ENCODE results near the gene MTARC1. TPM values are rescaled to one million over a fixed set of nuclear protein-coding genes. Genes with fewer than 3 reads are reported as not detected.
A peak's percentile ranks its signal among the peaks of the same experiment; 100 is the strongest.

The MTARC1 gene
- polyA plus RNA-seq, 1 donor, result 35.7 TPM

DNA sequence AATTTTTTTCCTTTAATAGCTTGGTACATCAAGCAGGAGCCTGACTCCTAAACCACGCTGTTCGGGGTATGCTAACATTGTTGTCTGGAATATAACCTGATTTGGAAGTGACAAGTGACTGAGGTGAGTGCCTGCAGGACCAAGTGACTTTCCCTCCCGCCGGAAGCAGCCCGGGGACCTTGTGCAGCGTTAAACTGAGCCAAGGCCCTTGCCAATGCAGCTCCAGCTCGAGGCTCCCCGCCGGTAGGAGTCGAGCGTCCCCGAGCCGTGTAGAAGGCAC, 716 bp upstream of the MTARC1 start:
- Histone ChIP-seq H3K9me3 (ENCODE audit: control insufficient read depth, low read depth, low read length) (no peaks in the 10 kb centered on the region), H3K4me1 (ENCODE audit: control insufficient read depth, insufficient read depth, low read length) (peaks cover 16% of the 10 kb centered on the region), H3K27ac (ENCODE audit: low read length) (peak overlapping the region; percentile 49), H3K4me3 (ENCODE audit: low read length) (peak overlapping the region; percentile 60), H3K27me3 (ENCODE audit: control insufficient read depth, insufficient read depth, low read length) (no peaks in the 10 kb centered on the region), H3K36me3 (ENCODE audit: control insufficient read depth, insufficient read depth, low read length) (peaks cover 20% of the 10 kb centered on the region)
- DNase-seq, result no peak
- no CpG with 5 or more reads among the region's 13 CpGs for WGBS (ENCODE audit: insufficient coverage, low lambda C conversion rate)

DNA sequence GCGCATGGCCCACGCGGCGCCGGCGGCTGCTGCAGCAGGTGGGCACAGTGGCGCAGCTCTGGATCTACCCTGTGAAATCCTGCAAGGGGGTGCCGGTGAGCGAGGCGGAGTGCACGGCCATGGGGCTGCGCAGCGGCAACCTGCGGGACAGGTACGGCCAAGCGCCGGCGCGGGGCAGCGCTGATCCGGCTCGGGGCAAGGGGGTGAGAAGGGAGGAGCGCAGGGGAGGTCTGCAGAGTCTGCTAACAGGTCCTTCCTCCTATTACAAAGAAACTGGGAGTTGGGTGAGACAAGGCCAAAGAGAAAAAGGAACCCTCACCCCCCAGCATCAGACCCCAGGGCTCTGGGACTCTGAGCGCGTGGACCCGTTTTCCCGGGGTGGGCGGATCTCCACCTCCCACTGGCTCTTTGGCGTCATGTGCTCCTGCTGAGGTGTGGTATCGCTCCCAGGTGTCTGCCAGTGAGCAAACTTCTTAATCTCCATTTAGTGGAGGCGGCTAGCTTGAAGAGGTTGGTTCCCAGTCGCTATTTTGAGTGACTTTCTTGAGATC, 431 bp downstream of the MTARC1 start:
- peak; percentile 66 to 84 for DNase-seq
- peak overlapping the region; percentile 86 for H3K27ac ChIP-seq (ENCODE audit: low read length)
- no peaks in the 10 kb centered on the region for H3K9me3 ChIP-seq (ENCODE audit: control insufficient read depth, low read depth, low read length)
- WGBS (ENCODE audit: insufficient coverage, low lambda C conversion rate), result no CpG with 5 or more reads among the region's 32 CpGs
- peaks cover 13% of the 10 kb centered on the region for H3K36me3 ChIP-seq (ENCODE audit: control insufficient read depth, insufficient read depth, low read length)
- no peaks in the 10 kb centered on the region for H3K27me3 ChIP-seq (ENCODE audit: control insufficient read depth, insufficient read depth, low read length)
- H3K4me1 ChIP-seq (ENCODE audit: control insufficient read depth, insufficient read depth, low read length), result peaks cover 16% of the 10 kb centered on the region
- H3K4me3 ChIP-seq (ENCODE audit: low read length), result peak overlapping the region; percentile 60

DNA sequence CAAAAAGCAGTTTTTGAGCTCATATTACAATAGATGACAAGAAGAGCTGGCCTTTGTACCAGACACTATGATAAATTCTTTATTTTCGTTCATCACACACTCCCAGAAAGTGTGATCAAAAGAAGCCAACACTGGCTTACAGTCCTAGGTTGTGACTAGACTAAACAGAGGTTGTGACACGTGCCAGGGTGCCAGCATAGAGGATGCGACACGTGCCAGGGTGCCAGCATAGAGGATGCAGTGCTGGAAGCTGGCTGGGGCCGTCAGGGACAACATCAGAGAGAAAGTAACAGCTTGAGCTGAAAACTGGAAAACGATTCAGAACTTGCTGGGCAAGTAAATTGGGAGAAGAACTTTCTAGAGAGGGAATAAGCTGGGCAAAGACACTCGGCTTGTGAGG, 2.2 kb downstream of the MTARC1 start:
- Histone ChIP-seq H3K27me3 (ENCODE audit: control insufficient read depth, insufficient read depth, low read length) (no peaks in the 10 kb centered on the region), H3K27ac (ENCODE audit: low read length) (no peak overlapping the region), H3K9me3 (ENCODE audit: control insufficient read depth, low read depth, low read length) (no peaks in the 10 kb centered on the region), H3K4me3 (ENCODE audit: low read length) (no peak overlapping the region), H3K4me1 (ENCODE audit: control insufficient read depth, insufficient read depth, low read length) (peaks cover 16% of the 10 kb centered on the region), H3K36me3 (ENCODE audit: control insufficient read depth, insufficient read depth, low read length) (peaks cover 6% of the 10 kb centered on the region)
- WGBS (ENCODE audit: insufficient coverage, low lambda C conversion rate), result 100% methylated on average over 1 of the region's 7 CpGs
- DNase-seq, result no peak

GRCh38 chr1:220789532-220790147, 2.9 kb downstream of the MTARC1 start:
- no peaks in the 10 kb centered on the region for H3K9me3 ChIP-seq (ENCODE audit: control insufficient read depth, low read depth, low read length)
- no peak overlapping the region for H3K27ac ChIP-seq (ENCODE audit: low read length)
- peaks cover 16% of the 10 kb centered on the region for H3K4me1 ChIP-seq (ENCODE audit: control insufficient read depth, insufficient read depth, low read length)
- H3K27me3 ChIP-seq (ENCODE audit: control insufficient read depth, insufficient read depth, low read length), result no peaks in the 10 kb centered on the region
- no peak overlapping the region for H3K4me3 ChIP-seq (ENCODE audit: low read length)
- DNase-seq, result no peak
- WGBS (ENCODE audit: insufficient coverage, low lambda C conversion rate), result no CpG with 5 or more reads among the region's 2 CpGs
- peaks cover 7% of the 10 kb centered on the region for H3K36me3 ChIP-seq (ENCODE audit: control insufficient read depth, insufficient read depth, low read length)

GRCh38 chr1:220791285-220791684, 4.6 kb downstream of the MTARC1 start:
- H3K9me3 ChIP-seq (ENCODE audit: control insufficient read depth, low read depth, low read length), result no peaks in the 10 kb centered on the region
- H3K27ac ChIP-seq (ENCODE audit: low read length), result no peak overlapping the region
- 100% methylated on average over 1 of the region's 6 CpGs for WGBS (ENCODE audit: insufficient coverage, low lambda C conversion rate)
- H3K4me3 ChIP-seq (ENCODE audit: low read length), result no peak overlapping the region
- peaks cover 5% of the 10 kb centered on the region for H3K36me3 ChIP-seq (ENCODE audit: control insufficient read depth, insufficient read depth, low read length)
- H3K4me1 ChIP-seq (ENCODE audit: control insufficient read depth, insufficient read depth, low read length), result peaks cover 10% of the 10 kb centered on the region
- no peaks in the 10 kb centered on the region for H3K27me3 ChIP-seq (ENCODE audit: control insufficient read depth, insufficient read depth, low read length)
- no peak for DNase-seq

DNA sequence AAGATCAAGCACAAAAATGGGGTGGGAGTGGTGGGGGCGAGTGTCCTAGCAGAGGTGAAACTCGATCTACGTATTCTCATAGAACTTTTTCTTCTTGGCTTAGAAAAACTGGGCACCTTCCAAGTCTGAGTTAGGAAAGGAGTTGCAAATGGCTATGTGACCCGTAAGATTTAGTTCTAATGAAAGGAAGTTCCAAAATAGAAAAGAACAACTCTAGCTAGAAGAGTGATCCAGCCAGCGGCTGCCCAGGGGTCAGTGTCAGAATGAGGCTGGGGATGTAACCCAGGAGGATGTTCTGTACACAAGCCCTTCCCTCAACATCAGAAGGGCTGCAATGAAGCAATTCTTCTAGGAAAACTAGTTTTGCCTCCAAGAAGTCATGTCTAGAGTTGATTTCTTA, 5.2 kb downstream of the MTARC1 start:
- H3K9me3 ChIP-seq (ENCODE audit: control insufficient read depth, low read depth, low read length), result no peaks in the 10 kb centered on the region
- no peaks in the 10 kb centered on the region for H3K27me3 ChIP-seq (ENCODE audit: control insufficient read depth, insufficient read depth, low read length)
- WGBS (ENCODE audit: insufficient coverage, low lambda C conversion rate), result no CpG with 5 or more reads among the region's 5 CpGs
- no peak overlapping the region for H3K27ac ChIP-seq (ENCODE audit: low read length)
- DNase-seq, result no peak
- peaks cover 7% of the 10 kb centered on the region for H3K4me1 ChIP-seq (ENCODE audit: control insufficient read depth, insufficient read depth, low read length)
- no peak overlapping the region for H3K4me3 ChIP-seq (ENCODE audit: low read length)
- H3K36me3 ChIP-seq (ENCODE audit: control insufficient read depth, insufficient read depth, low read length), result peaks cover 10% of the 10 kb centered on the region

- peaks cover 47% of the 10 kb centered on the region for H3K36me3 ChIP-seq (ENCODE audit: control insufficient read depth, insufficient read depth, low read length)
- no peak overlapping the region for H3K4me3 ChIP-seq (ENCODE audit: low read length)
- WGBS (ENCODE audit: insufficient coverage, low lambda C conversion rate), result no CpG with 5 or more reads among the region's 10 CpGs
- no peaks in the 10 kb centered on the region for H3K27me3 ChIP-seq (ENCODE audit: control insufficient read depth, insufficient read depth, low read length)
- H3K4me1 ChIP-seq (ENCODE audit: control insufficient read depth, insufficient read depth, low read length), result no peaks in the 10 kb centered on the region
- H3K27ac ChIP-seq (ENCODE audit: low read length), result no peak overlapping the region
- H3K9me3 ChIP-seq (ENCODE audit: control insufficient read depth, low read depth, low read length), result no peaks in the 10 kb centered on the region
- DNase-seq, result no peak
Measured at GRCh38 chr1:220796530-220796929, 9.8 kb downstream of the MTARC1 start.

- Histone ChIP-seq H3K36me3 (ENCODE audit: control insufficient read depth, insufficient read depth, low read length) (peaks cover 49% of the 10 kb centered on the region), H3K27ac (ENCODE audit: low read length) (no peak overlapping the region), H3K27me3 (ENCODE audit: control insufficient read depth, insufficient read depth, low read length) (no peaks in the 10 kb centered on the region), H3K9me3 (ENCODE audit: control insufficient read depth, low read depth, low read length) (no peaks in the 10 kb centered on the region), H3K4me3 (ENCODE audit: low read length) (no peak overlapping the region), H3K4me1 (ENCODE audit: control insufficient read depth, insufficient read depth, low read length) (no peaks in the 10 kb centered on the region)
- no peak for DNase-seq
Measured at GRCh38 chr1:220797044-220797443, 10.3 kb downstream of the MTARC1 start.

GRCh38 chr1:220797553-220797952, 10.8 kb downstream of the MTARC1 start:
- no peaks in the 10 kb centered on the region for H3K27me3 ChIP-seq (ENCODE audit: control insufficient read depth, insufficient read depth, low read length)
- DNase-seq, result no peak
- H3K4me3 ChIP-seq (ENCODE audit: low read length), result no peak overlapping the region
- no peak overlapping the region for H3K27ac ChIP-seq (ENCODE audit: low read length)
- WGBS (ENCODE audit: insufficient coverage, low lambda C conversion rate), result no CpG with 5 or more reads among the region's 3 CpGs
- H3K36me3 ChIP-seq (ENCODE audit: control insufficient read depth, insufficient read depth, low read length), result peaks cover 49% of the 10 kb centered on the region
- H3K9me3 ChIP-seq (ENCODE audit: control insufficient read depth, low read depth, low read length), result no peaks in the 10 kb centered on the region
- H3K4me1 ChIP-seq (ENCODE audit: control insufficient read depth, insufficient read depth, low read length), result no peaks in the 10 kb centered on the region

DNA sequence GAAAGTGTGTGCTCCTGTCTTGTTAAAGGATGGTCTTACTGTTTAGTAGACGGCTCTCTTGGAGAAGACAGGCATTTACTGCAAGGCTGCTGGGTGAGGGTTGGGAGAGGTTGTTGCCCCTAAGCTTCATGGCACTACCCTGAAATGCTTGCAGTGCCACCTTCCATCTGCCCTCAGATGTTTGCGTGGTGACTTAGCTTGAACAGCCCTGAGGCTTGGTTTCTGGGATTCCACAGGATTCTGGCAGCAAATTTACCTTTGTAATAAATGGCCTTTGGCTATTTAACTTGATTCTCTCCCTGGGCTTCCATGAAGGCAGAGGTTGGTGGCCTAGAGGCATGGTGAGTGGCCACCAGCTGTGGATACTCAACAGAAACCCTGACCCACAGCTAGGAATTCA, 11.6 kb downstream of the MTARC1 start:
- WGBS (ENCODE audit: insufficient coverage, low lambda C conversion rate), result no CpG with 5 or more reads among the region's 2 CpGs
- Histone ChIP-seq H3K9me3 (ENCODE audit: control insufficient read depth, low read depth, low read length) (no peaks in the 10 kb centered on the region), H3K4me1 (ENCODE audit: control insufficient read depth, insufficient read depth, low read length) (no peaks in the 10 kb centered on the region), H3K27me3 (ENCODE audit: control insufficient read depth, insufficient read depth, low read length) (no peaks in the 10 kb centered on the region), H3K4me3 (ENCODE audit: low read length) (no peak overlapping the region), H3K27ac (ENCODE audit: low read length) (no peak overlapping the region), H3K36me3 (ENCODE audit: control insufficient read depth, insufficient read depth, low read length) (peaks cover 49% of the 10 kb centered on the region)
- DNase-seq, result no peak

DNA sequence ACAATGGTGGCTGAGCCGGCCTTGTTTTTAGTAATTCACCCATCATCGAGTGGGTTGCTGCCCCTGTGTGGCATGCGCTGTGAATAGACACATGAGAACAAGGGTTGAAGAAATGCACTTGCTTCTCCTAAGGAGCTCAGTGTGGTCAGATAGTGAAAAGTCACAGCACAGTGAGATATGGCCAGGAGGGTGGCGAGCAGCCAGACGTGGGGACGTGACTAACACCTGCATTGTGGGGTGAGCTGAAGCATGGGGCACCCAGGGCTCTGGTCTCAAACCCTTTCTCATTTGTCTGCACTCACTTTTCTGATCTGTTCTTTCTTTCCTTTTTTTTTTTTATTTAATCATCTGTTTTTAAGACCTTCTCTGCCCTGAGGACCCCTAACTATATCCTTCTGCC, 13.5 kb downstream of the MTARC1 start:
- no peak overlapping the region for H3K4me3 ChIP-seq (ENCODE audit: low read length)
- H3K4me1 ChIP-seq (ENCODE audit: control insufficient read depth, insufficient read depth, low read length), result no peaks in the 10 kb centered on the region
- H3K27ac ChIP-seq (ENCODE audit: low read length), result no peak overlapping the region
- H3K36me3 ChIP-seq (ENCODE audit: control insufficient read depth, insufficient read depth, low read length), result peaks cover 50% of the 10 kb centered on the region
- H3K9me3 ChIP-seq (ENCODE audit: control insufficient read depth, low read depth, low read length), result no peaks in the 10 kb centered on the region
- DNase-seq, result no peak
- 78% methylated on average over 3 of the region's 6 CpGs for WGBS (ENCODE audit: insufficient coverage, low lambda C conversion rate)
- H3K27me3 ChIP-seq (ENCODE audit: control insufficient read depth, insufficient read depth, low read length), result no peaks in the 10 kb centered on the region
